Muscle layer of colon (tissue), 2 donors: Measurements from ENCODE around the gene TMA7B.

ENCODE experiments used
- H3K27ac ChIP-seq: one replicate; pipeline ENCODE4 v1.7.0; 2013; ENCODE audit warnings: low read depth, mild to moderate bottlenecking, low read length, moderate library complexity
- H3K27me3 ChIP-seq, 2 donors: one replicate each; pipeline ENCODE4 v1.7.0; 2013; ENCODE audit warnings: low read length in 2 of 2, mild to moderate bottlenecking in 2 of 2; ENCODE audit not compliant: insufficient read depth in 2 of 2, control insufficient read depth in 1 of 2
- H3K36me3 ChIP-seq: one replicate; pipeline ENCODE4 v1.7.0; 2013; ENCODE audit warnings: mild to moderate bottlenecking, low read length; ENCODE audit not compliant: insufficient read depth
- H3K4me1 ChIP-seq: one replicate; pipeline ENCODE4 v1.7.0; 2013; ENCODE audit warnings: mild to moderate bottlenecking, low read length; ENCODE audit not compliant: insufficient read depth
- H3K4me3 ChIP-seq, 2 donors: one replicate each; pipeline ENCODE4 v1.7.0; 2013; ENCODE audit warnings: low read length in 2 of 2, low read depth in 1 of 2, mild to moderate bottlenecking in 1 of 2, moderate library complexity in 1 of 2
- H3K9ac ChIP-seq: one replicate; pipeline ENCODE4 v1.7.0; 2013; ENCODE audit warnings: low read length
- H3K9me3 ChIP-seq: one replicate; pipeline ENCODE4 v1.7.0; 2013; ENCODE audit warnings: mild to moderate bottlenecking, low read length
- donor health status: abdominal sarcoma.
- donor health status: Adenocarcinoma of cecum.

Gene TMA7B

GRCh38 chr22:40000171-40000570 lies 40.0 kb downstream of the TMA7B start:
- Histone ChIP-seq H3K27me3 (peaks cover 9 to 27% of the 10 kb centered on the region in 2 donors), H3K36me3 (no peaks in the 10 kb centered on the region), H3K27ac (no peak overlapping the region), H3K4me1 (no peaks in the 10 kb centered on the region), H3K9ac (no peak overlapping the region), H3K9me3 (no peaks in the 10 kb centered on the region), H3K4me3 (no peak overlapping the region)

- H3K36me3 ChIP-seq: no peaks in the 10 kb centered on the region
- H3K4me3 ChIP-seq: no peak overlapping the region
These were observed 40.9 kb downstream of the TMA7B start for GRCh38 chr22:40001106-40001505.

DNA sequence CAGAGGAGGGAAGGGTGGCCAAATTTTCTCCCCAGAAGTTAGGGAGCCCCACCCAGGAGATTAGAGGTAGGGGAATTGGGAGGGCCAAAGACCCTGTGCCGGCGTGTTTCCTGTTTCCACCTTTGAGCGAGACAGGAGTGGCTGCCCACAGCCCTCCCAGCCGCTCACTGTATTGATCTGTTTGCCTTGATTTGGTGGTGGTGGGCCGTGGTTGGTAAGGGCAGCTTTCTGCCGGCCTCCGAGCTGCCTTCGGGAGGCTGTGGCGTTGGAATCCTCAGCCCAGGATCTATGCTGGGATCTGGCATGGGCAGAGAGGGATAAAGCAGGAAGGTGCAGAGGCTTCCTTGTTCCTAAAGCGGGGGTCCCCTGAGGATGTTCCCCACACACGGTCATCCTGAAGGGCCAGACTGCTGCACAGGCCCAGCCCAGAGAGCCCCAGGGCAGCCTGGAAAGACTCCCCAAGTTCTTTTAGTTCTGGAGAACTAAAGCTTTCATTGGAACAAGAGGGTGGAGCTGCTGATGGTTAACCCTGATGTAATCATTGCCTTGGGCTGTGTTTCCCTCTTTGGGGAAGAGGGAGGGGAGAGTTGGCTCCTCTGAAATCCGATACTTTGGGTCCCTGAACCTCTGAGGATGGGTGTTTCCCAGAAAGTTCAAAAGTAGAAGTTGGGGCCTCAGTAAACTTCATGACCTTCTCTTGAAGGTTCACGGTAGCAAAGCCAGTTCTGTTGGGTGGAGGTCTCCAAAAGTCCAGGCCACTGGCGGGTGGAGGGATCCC lies 41.8 kb downstream of the TMA7B start:
- H3K9me3 ChIP-seq: no peaks in the 10 kb centered on the region
- no peaks in the 10 kb centered on the region for H3K4me1 ChIP-seq
- peaks cover 2 to 14% of the 10 kb centered on the region in 2 donors for H3K27me3 ChIP-seq
- no peak overlapping the region for H3K4me3 ChIP-seq
- no peak overlapping the region for H3K9ac ChIP-seq
- H3K27ac ChIP-seq: no peak overlapping the region
- H3K36me3 ChIP-seq: no peaks in the 10 kb centered on the region

More at GRCh38 chr22:40001106-40001505, 40.9 kb downstream of the TMA7B start:
- no peak overlapping the region for H3K9ac ChIP-seq
- H3K27ac ChIP-seq: no peak overlapping the region
- peaks cover 9 to 17% of the 10 kb centered on the region in 2 donors for H3K27me3 ChIP-seq
- no peaks in the 10 kb centered on the region for H3K4me1 ChIP-seq
- H3K9me3 ChIP-seq: no peaks in the 10 kb centered on the region

DNA sequence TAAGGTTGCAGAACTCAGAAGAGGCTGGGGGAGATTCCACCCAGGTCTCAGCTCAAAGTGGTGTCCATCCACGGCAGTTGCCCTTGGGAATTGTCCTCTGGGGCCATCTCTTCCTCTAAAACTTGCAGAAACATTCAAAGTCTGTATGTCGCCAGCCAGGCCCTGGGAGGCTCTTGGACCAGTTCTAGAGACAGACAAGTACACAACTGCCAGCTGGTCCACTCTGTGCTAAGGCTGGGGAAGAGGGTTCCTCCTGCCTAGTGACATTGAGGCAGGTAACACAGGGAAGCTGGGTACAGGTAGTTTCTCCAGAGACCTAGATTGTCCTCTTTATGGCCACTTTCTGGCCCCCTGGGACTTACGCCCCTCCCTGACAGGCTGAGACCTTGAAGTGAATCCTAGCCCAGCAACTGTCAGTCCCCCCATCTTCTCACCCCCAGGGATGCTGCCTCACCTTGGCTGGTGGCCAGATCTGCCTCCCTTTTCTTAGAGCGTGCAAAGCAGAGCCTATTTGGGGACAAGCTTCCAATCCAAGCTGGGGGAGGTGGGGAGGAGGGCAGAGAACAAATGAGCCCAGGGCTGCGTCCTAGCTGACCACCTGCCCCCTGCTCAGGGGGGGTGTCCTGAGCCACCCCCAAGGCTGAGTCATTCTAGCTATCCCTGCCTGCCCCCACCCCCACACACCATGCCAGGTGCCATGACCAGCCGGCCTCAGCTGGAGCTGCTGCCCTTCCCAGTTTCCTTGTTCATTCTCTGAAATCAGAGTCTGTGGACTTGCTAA lies 42.9 kb downstream of the TMA7B start:
- peaks cover 0 to 7% of the 10 kb centered on the region in 2 donors for H3K27me3 ChIP-seq
- no peaks in the 10 kb centered on the region for H3K9me3 ChIP-seq
- no peak overlapping the region for H3K9ac ChIP-seq
- H3K4me1 ChIP-seq: no peaks in the 10 kb centered on the region
- H3K4me3 ChIP-seq: no peak overlapping the region
- no peaks in the 10 kb centered on the region for H3K36me3 ChIP-seq
- H3K27ac ChIP-seq: no peak overlapping the region

- H3K9me3 ChIP-seq: no peaks in the 10 kb centered on the region
These were observed 44.6 kb downstream of the TMA7B start for GRCh38 chr22:40004836-40005235.

DNA sequence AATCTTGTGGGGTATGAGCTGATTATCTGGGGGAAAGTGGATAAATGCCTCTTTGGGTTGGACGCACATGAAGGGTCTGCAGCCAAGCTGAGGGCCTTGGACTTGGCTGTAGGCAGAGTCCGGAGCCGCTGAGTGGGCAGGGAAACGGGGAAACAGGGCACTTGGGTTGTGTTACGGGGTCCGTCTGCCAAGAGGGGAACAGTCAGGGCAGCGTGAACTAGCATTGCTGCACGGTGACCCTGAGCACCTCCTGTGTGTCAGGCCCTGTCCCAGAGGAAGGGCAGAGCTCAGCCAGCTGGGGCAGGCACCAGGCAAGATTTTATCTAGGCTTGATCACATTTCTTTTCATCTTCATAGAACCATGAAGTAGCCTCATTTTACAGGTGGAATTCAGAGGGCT lies 46.4 kb downstream of the TMA7B start:
- H3K27me3 ChIP-seq: peaks cover 0 to 25% of the 10 kb centered on the region in 2 donors
- no peaks in the 10 kb centered on the region for H3K4me1 ChIP-seq
- H3K9me3 ChIP-seq: no peaks in the 10 kb centered on the region
- H3K36me3 ChIP-seq: no peaks in the 10 kb centered on the region
- no peak overlapping the region for H3K27ac ChIP-seq
- H3K4me3 ChIP-seq: no peak overlapping the region
- no peak overlapping the region for H3K9ac ChIP-seq

More at GRCh38 chr22:40004836-40005235, 44.6 kb downstream of the TMA7B start:
- Histone ChIP-seq H3K36me3 (no peaks in the 10 kb centered on the region), H3K4me1 (no peaks in the 10 kb centered on the region), H3K4me3 (no peak overlapping the region), H3K9ac (no peak overlapping the region), H3K27ac (no peak overlapping the region), H3K27me3 (peaks cover 0 to 21% of the 10 kb centered on the region in 2 donors)

DNA sequence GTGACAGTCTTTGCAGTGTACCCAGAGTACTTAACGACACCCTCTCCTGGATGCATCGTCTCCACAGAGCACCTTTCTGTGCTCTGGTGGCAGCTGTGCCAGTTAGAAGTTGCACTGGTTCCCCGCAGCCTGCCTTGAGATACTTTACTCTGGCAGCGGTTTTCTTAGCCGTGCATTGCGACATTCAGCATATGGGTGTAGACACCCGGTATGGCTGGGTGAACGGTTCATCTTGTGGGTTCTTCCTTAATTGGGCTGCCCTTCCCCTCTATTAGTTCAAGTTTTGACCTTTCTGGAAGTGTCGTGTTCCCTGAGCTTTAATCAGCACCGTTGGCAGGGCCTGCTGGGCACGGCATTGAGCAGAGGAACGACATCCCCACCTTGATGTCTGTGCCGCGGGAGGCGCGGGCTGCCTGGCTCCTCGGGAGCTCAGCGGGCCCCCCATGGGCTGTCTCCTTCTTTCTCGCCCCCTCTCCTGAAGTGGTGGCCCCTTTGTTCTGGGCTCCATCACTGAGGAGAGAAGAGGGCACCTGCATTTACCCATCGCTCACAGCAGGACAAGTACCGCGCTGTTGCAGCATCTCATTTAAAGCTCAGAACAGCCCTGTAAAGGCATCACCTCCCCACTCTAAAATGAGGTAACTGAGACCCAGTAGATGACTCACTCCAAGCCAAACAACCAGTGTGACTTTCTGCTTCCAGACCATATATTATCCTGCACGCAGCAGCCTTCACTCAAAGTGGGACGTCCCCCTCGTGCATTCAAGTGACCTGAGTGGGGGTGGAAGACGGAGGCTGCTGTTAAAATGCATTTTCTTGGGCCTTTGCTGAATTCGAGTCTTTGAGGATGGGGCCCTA lies 47.9 kb downstream of the TMA7B start:
- Histone ChIP-seq H3K9me3 (no peaks in the 10 kb centered on the region), H3K27me3 (peaks cover 0 to 25% of the 10 kb centered on the region in 2 donors), H3K36me3 (no peaks in the 10 kb centered on the region), H3K4me3 (no peak overlapping the region), H3K4me1 (no peaks in the 10 kb centered on the region), H3K27ac (no peak overlapping the region), H3K9ac (no peak overlapping the region)

- Histone ChIP-seq H3K4me1 (no peaks in the 10 kb centered on the region), H3K36me3 (no peaks in the 10 kb centered on the region), H3K9me3 (no peaks in the 10 kb centered on the region), H3K9ac (no peak overlapping the region), H3K27me3 (peaks cover 0 to 25% of the 10 kb centered on the region in 2 donors), H3K27ac (no peak overlapping the region), H3K4me3 (no peak overlapping the region)
These were observed 48.6 kb downstream of the TMA7B start for GRCh38 chr22:40008726-40009291.

GRCh38 chr22:40009292-40009774 lies 49.1 kb downstream of the TMA7B start:
- peaks cover 0 to 25% of the 10 kb centered on the region in 2 donors for H3K27me3 ChIP-seq
- H3K4me1 ChIP-seq: no peaks in the 10 kb centered on the region
- H3K36me3 ChIP-seq: no peaks in the 10 kb centered on the region
- H3K4me3 ChIP-seq: no peak overlapping the region
- H3K27ac ChIP-seq: no peak overlapping the region
- H3K9ac ChIP-seq: no peak overlapping the region
- H3K9me3 ChIP-seq: no peaks in the 10 kb centered on the region

DNA sequence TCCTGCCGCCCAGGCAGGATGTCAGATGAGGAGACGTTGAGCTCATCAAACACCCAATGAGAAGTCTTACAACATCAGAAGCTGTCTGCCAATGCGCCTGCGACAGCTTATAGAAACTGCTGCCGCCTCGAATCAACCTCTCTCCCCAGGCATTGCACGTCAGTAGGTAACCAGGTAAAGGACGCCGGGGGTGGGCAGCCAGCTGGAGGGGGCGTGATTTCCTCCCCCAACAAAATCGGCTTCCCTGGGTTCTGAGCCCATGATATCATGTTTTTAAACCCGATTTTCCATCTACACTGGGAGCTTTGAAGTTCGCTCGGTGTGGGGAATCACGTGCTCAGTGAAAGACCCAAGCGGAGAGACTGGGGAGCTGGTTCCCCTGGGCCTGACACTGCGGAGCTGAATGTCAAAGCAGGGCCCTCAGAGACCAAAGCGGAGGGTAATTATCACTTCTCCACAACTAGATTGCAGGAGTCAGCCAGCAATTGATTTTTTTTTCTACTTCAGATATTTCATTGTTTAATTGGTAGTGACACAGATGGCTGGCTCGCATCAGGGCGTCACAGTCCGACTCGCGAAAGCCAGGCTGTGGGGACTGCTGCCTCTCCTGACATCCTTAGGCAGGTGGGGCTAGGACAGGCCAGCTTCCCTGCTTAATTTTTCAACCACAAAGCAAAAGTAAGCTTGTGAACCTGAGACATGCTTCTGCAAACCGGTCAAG lies 49.9 kb downstream of the TMA7B start:
- no peak overlapping the region for H3K4me3 ChIP-seq
- no peak overlapping the region for H3K9ac ChIP-seq
- H3K27ac ChIP-seq: no peak overlapping the region
- H3K27me3 ChIP-seq: peaks cover 0 to 25% of the 10 kb centered on the region in 2 donors
- no peaks in the 10 kb centered on the region for H3K36me3 ChIP-seq
- H3K4me1 ChIP-seq: no peaks in the 10 kb centered on the region
- no peaks in the 10 kb centered on the region for H3K9me3 ChIP-seq
